Stimulated activated CD4-positive, alpha-beta T cell treated with anti-CD3 and anti-CD28 coated beads, Interleukin-1b, Interleukin-23, amount 100 ng/mL, for 48 hours (primary cell): ENCODE measurements around the gene SIRPG.
"Not testable (repeated sequence)": the region's sequence is repeated elsewhere in the genome, so short reads cannot be mapped to it uniquely, and the experiment has no call there.

Experiments
- DNase-seq: peaks from one replicate; pipeline ENCODE4 v3.0.0-alpha.2; 2020

The SIRPG gene

GRCh38 chr20:1671891-1672669 is 14.5 kb upstream of the SIRPG start:
- no peak for DNase-seq

GRCh38 chr20:1669304-1669703 is 11.7 kb upstream of the SIRPG start:
- DNase-seq, result no peak

GRCh38 chr20:1667502-1668085 is 10.0 kb upstream of the SIRPG start:
- DNase-seq, result no peak

- DNase-seq, result no peak
Observed at GRCh38 chr20:1666802-1667201, 9.2 kb upstream of the SIRPG start.

GRCh38 chr20:1665345-1665744 is 7.8 kb upstream of the SIRPG start:
- no peak for DNase-seq

- peak; percentile 66 for DNase-seq
Observed at GRCh38 chr20:1664911-1665310, 7.3 kb upstream of the SIRPG start.

- DNase-seq, result no peak
Observed at GRCh38 chr20:1663917-1664316, 6.3 kb upstream of the SIRPG start.

- DNase-seq, result no peak
Observed at GRCh38 chr20:1661542-1662299, 4.1 kb upstream of the SIRPG start.

GRCh38 chr20:1660246-1660645 is 2.7 kb upstream of the SIRPG start:
- DNase-seq, result no peak

- DNase-seq, result no peak
Observed at GRCh38 chr20:1656844-1657243, 735 bp downstream of the SIRPG start.

- no peak for DNase-seq
Observed at GRCh38 chr20:1654996-1655395, 2.6 kb downstream of the SIRPG start.

GRCh38 chr20:1652960-1653359 is 4.6 kb downstream of the SIRPG start:
- no peak for DNase-seq

- DNase-seq, result no peak
Observed at GRCh38 chr20:1652104-1652503, 5.5 kb downstream of the SIRPG start.

GRCh38 chr20:1651268-1652058 is 6.1 kb downstream of the SIRPG start:
- DNase-seq, result no peak

GRCh38 chr20:1648101-1648500 is 9.5 kb downstream of the SIRPG start:
- DNase-seq, result no peak

- peak; percentile 50 for DNase-seq
Observed at GRCh38 chr20:1646975-1647431, 10.6 kb downstream of the SIRPG start.

- no peak for DNase-seq
Observed at GRCh38 chr20:1644101-1644962, 13.2 kb downstream of the SIRPG start.

GRCh38 chr20:1638643-1639042 is 18.9 kb downstream of the SIRPG start:
- DNase-seq, result not testable (repeated sequence)

- no peak for DNase-seq
Observed at GRCh38 chr20:1637755-1638154, 19.8 kb downstream of the SIRPG start.

GRCh38 chr20:1637226-1637625 is 20.4 kb downstream of the SIRPG start:
- no peak for DNase-seq

GRCh38 chr20:1636621-1637020 is 21.0 kb downstream of the SIRPG start:
- DNase-seq, result no peak
